HS-27A (cell line): ENCODE data around the gene ATP13A5.

Experiments used
- DNase-seq: peaks from one replicate; pipeline ENCODE4 v3.0.0-alpha.2; 2012; ENCODE audit warnings: low read depth, missing footprints

The ATP13A5 gene

GRCh38 chr3:193378706-193379105, at the start of gene ATP13A5:
TSS of gene ATP13A5 (minus strand) at chr3:193378753. CDS start at chr3:193378725, 28 bp downstream.
- no peak for DNase-seq

GRCh38 chr3:193418576-193419373, 40.2 kb upstream of the ATP13A5 start:
- DNase-seq: no peak

- DNase-seq: no peak
These were observed 38.1 kb upstream of the ATP13A5 start for GRCh38 chr3:193416629-193417028.

- no peak for DNase-seq
These were observed 29.1 kb upstream of the ATP13A5 start for GRCh38 chr3:193407688-193408087.

GRCh38 chr3:193407112-193407511, 28.6 kb upstream of the ATP13A5 start:
- DNase-seq: no peak

GRCh38 chr3:193403307-193403706, 24.8 kb upstream of the ATP13A5 start:
- no peak for DNase-seq

GRCh38 chr3:193400304-193400703, 21.8 kb upstream of the ATP13A5 start:
- no peak for DNase-seq

GRCh38 chr3:193396451-193397244, 18.1 kb upstream of the ATP13A5 start:
- no peak for DNase-seq

- DNase-seq: no peak
These were observed 13.3 kb upstream of the ATP13A5 start for GRCh38 chr3:193391902-193392301.

- DNase-seq: no peak
These were observed 10.8 kb upstream of the ATP13A5 start for GRCh38 chr3:193389335-193389734.

GRCh38 chr3:193388361-193388760, 9.8 kb upstream of the ATP13A5 start:
- no peak for DNase-seq

GRCh38 chr3:193387596-193387995, 9.0 kb upstream of the ATP13A5 start:
- DNase-seq: no peak

- no peak for DNase-seq
These were observed 962 bp downstream of the ATP13A5 start for GRCh38 chr3:193377591-193377990.

- DNase-seq: no peak
These were observed 2.9 kb downstream of the ATP13A5 start for GRCh38 chr3:193375614-193376013.

GRCh38 chr3:193372783-193373182, 5.8 kb downstream of the ATP13A5 start:
- no peak for DNase-seq

- no peak for DNase-seq
These were observed 10.7 kb downstream of the ATP13A5 start for GRCh38 chr3:193367868-193368267.

GRCh38 chr3:193357291-193357690, 21.3 kb downstream of the ATP13A5 start:
- DNase-seq: no peak

- no peak for DNase-seq
These were observed 24.1 kb downstream of the ATP13A5 start for GRCh38 chr3:193354423-193354822.

GRCh38 chr3:193350744-193351143, 27.8 kb downstream of the ATP13A5 start:
- DNase-seq: no peak

GRCh38 chr3:193348686-193349085, 29.9 kb downstream of the ATP13A5 start:
- DNase-seq: no peak

GRCh38 chr3:193347521-193348501, 30.7 kb downstream of the ATP13A5 start:
- no peak for DNase-seq

GRCh38 chr3:193346259-193346658, 32.3 kb downstream of the ATP13A5 start:
- no peak for DNase-seq
